HG02840 (cell line): ENCODE measurements around the gene FABP3.
"Not testable (repeated sequence)": the region's sequence is repeated elsewhere in the genome, so short reads cannot be mapped to it uniquely, and the experiment has no call there.

Experiments used
- ATAC-seq: cut with Tn5 transposase; IDR thresholded peaks from one replicate; pipeline ENCODE4 v1.9.1; 2021; ENCODE audit warnings: mild to moderate bottlenecking, moderate library complexity, moderate number of reproducible peaks; ENCODE audit not compliant: unreplicated experiment, low FRiP score

FABP3 gene

GRCh38 chr1:31399976-31400375 lies 27.1 kb upstream of the FABP3 start:
- no peak for ATAC-seq

GRCh38 chr1:31398246-31398645 lies 25.4 kb upstream of the FABP3 start:
- no peak for ATAC-seq

DNA sequence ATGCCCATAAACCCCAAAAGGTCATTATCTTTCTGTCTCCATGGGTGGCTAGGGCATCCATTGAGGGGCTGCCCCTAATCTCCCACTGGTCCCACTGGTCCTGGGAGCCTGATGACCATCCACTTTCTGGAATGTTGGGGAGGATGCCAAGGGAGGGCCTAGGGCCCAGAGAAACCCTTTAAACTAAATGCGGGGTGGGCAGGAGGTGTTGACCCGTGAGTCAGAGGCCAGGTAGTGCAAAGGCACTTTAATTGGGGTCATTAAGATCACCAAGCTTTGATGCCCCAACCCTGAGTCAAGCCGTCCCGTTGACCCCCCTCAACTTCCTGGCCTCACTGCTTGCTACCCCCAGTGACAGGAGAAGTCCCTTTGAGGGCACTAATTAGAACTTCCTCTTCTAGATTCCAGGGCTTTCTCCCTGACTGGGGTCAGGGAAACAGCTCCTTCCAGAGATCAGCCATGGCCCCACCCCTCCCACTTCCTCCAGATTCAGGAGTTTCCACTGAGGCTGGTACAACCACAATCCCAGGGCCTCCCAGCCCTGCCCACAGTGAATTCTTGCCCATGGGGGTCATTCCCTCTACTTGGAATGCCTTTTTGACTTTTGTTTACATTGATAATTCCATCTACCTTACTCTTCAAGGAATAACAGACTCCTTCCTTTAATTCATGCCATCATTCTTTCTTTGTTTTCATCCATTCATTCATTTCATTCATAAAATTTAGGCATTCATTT lies 24.7 kb upstream of the FABP3 start:
- ATAC-seq = no peak

- ATAC-seq = no peak
These were observed 23.9 kb upstream of the FABP3 start for GRCh38 chr1:31396633-31397351.

- ATAC-seq = no peak
These were observed 21.8 kb upstream of the FABP3 start for GRCh38 chr1:31394584-31395193.

- ATAC-seq = no peak
These were observed 20.6 kb upstream of the FABP3 start for GRCh38 chr1:31393463-31393862.

DNA sequence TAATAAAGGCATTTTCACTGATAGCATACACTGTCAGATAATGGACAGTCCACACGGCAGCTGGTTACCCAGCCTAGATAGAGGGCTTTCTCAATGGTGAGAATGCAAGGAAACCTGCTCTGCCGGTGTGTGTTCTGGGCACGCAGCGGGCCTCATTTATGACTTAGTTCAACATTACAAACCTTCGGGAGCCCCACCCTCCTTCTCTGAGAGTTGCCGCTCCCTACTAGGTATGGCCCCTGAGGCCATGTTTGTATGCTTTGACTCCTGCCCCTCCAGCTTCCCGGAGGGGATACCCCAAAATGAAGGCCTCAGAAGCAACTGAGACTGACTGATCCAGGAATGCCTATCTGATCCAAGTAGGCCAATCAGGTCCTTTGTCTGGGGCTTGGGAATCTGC lies 17.2 kb upstream of the FABP3 start:
- ATAC-seq = no peak

DNA sequence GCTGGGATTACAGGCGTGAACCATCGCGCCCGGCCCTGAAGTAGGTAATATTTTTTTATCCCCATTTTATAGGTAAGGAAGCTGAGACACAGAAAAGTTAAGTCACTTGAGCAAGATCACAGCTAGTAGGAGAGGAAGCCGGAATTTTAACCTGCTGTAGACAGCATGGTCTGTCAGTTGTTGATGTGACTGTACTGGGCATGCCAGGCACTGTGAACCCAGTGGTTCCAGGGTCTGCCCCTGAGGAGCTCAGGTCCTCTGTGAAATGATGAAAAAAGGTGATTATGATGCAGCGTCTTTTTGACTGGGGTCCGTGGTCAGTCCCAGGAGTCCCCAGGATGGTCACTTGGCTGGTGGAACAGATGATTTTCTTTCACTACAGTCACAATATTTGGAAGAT lies 16.7 kb upstream of the FABP3 start:
- no peak for ATAC-seq

DNA sequence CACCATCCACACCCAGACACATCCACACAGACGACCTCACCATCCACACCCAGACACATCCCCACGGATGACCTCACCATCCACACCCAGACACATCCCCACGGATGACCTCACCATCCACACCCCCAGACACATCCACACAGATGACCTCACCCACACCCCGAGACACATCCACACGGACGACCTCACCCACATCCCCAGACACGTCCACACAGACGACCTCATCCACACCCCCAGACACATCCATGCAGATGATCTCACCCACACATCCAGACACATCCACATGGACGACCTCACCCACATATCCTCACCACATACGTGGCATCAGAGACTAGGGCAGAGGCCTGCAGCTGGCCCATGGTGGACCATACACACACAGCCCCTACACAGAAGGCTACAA lies 14.7 kb upstream of the FABP3 start:
- no peak for ATAC-seq

DNA sequence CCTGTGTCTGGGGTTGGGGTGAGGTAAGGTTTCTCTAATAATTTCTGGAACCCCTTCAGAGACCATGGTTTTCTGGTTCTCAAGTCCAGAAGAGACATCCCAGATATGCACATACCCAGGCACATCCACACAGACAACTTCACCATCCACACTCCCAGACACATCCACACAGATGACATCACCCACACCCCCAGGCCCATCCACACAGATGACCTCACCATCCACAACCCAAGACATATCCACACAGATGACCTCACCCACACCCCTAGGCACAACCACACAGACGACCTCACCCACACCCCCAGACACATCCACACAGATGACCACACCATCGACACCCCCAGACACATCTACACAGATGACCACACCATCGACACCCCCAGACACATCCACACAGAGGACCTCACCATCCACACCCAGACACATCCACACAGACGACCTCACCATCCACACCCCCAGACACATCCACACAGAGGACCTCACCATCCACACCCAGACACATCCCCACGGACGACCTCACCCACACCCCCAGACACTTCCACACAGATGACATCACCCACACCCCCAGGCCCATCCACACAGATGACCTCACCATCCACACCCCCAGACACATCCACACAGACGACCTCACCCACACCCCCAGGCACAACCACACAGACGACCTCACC lies 13.8 kb upstream of the FABP3 start:
- not testable (repeated sequence) for ATAC-seq

DNA sequence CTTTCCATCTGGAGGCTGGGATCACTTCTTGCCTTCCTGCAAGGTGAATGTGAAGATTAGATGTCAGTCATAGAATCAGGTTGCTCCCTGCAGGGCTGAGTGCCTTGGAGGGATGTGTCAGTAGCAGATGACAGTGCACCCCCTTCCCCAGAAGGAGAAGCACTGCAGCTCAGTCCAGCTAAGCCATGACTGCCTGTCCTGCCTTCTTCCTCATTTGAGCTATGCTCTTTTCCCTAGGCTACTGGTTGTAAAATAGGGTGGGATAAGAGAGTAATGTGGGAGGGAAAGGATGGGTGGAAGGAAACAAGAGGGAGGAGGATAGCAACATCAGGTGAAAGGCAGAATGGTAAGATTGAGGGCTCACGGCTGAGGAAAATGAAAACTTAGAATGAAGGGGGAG lies 11.1 kb upstream of the FABP3 start:
- ATAC-seq = no peak

GRCh38 chr1:31382379-31382989 lies 9.6 kb upstream of the FABP3 start:
- ATAC-seq = no peak

DNA sequence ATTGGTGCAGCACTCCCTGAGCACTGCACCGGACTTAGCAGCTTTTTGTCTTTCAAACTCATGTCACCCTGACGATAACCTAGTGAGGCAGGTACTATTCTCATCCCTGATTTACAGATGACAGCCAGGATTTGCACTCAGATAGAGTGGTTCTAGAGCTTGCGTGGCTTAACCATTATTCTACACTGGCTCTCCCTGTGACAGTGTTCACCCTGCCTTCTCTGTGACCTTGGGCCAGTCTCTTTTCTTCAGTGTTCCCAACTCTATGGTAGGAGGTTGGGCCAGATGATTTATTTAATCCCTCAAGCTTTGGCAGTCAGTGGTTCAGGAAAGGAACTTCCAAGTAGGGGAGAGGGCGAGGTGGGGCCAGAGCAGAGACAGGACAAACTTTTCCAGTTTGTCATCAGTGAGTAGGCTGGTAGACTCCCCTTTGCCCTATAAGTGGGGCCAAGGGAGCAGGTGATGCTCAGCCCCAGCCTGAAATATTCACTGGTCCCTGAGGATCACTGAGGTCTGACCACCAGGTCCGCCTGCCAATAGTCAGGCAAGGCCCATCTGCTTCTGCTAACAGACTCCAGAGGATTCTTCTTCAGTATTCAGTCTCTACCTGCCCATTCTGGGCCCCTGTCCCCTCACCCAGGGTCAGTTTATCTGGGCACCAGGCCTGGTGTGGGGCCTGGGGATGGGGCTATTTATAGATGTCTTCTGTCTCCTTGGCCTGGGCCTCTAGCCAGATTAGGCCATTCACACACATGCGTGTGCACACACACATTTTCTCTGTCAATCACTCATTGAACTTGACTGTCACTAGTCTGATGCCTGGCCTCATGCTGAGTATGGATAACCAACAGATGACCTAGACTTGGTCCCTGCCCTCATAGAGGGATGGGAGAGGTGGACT lies 8.8 kb upstream of the FABP3 start:
- ATAC-seq = no peak

DNA sequence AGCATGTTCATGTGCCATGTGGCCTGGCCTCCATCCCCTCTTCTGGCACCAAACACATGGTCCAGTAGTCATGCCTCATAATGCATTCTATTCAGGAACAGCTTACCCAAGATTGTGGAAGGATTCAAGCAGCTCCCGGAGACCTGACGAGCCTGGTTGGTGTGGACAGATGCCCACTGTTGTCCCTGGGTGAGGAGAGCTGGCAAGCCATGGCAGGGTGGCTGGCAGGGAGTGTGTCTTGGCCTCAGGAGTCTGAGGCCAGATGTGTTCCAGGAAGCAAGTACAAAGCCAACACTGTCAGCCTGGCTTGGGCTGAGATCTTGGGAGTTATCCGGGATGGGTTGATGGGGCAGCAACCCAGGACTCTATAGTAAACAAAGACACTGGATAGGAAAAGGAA lies 7.3 kb upstream of the FABP3 start:
- ATAC-seq = no peak

DNA sequence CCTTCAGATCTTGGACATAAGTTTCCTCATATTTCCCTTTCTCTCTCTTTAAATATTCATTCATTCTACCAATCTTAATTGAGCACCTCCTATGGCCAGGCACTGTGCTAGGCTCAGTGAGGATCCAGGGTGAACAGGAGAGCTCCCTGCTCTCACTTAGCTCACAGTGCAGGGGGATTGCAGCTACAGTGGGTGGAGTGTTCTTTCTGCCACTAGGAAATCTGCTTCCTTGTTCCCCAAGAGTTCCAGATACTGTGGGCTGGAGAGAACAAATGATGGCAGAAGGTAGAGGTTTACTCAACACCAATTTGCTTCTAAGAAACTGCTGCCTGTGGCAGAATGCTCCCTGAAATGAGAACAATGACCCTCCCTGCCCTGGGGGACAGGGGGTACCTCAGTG lies 5.1 kb upstream of the FABP3 start:
- no peak for ATAC-seq

GRCh38 chr1:31377364-31377863 lies 4.5 kb upstream of the FABP3 start:
- no peak for ATAC-seq

DNA sequence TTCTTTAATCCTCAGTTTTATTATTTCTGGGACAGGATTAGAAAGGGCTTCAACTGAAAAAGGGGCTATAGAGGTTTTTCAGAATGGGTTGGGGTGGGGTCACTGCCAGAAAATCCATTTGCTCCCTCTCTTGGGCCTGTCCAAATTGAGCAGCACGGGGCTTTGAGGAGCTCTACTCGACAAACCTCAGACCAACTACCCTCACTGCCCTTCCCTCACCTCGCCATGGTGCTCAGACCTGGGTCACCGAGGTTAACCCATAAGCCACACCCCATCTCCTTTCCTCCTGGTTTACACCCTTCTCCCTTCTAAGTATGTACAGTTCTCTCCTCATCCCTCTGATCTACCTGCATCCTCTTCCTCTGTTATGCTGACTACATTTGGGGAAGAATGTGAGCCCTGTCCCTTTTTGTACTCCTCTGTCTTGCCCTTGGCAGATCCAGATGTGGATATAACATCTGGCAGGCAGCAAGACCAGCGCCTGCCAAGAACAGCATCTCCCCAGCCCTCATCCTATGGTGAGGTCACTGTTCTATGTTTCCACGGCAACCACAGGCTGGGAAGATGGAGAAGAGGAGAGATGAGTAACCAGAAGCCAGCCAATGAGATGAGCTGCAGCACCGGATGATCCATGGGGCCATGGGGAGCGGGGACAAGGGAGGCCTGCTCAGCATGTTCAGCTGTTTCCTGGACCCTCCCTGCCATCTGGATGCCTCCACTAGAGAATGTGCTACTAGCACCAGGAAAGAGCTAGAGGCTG lies 3.7 kb upstream of the FABP3 start:
- ATAC-seq = no peak

DNA sequence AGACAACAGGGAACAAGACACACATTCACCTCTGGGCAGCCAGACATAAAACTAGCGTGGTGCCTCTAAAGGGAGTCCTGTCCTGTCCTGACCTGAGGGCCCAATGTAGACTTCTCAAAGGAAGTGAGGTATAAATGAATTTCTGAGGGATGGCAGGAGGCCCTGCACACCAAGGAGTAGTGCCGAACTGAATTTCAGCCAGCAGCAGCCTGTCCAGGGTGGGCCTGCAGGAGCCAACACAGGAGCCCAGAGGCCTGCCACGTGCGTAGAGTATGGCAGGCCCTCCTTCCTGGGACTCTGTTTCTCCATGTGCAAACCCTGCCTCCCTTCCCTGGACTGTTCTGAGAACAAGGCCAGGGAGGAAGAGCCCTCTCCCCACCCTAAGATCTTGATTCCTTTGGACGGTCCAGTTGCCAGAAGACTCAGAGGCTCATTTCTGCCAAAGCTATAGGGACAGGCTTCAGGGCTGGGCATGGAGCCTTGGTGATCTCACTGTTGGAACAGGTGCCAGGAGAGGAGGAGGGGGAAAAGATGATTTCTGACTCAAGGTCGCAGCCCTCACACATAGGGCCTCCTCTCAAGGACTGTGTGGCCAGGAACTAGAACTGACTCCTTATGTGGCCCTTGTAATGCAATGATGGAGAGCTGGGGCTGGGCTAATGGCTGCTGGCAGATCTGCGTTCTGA lies 1.8 kb upstream of the FABP3 start:
- no peak for ATAC-seq
